GM18511 (cell line): ENCODE data around the gene UBE2M.

ENCODE experiments used
- ATAC-seq: cut with Tn5 transposase; IDR thresholded peaks from one replicate; pipeline ENCODE4 v1.9.1; 2021; ENCODE audit warnings: mild to moderate bottlenecking, moderate library complexity; ENCODE audit not compliant: unreplicated experiment

Gene UBE2M

GRCh38 chr19:58571575-58571947, 13.2 kb upstream of the UBE2M start:
- ATAC-seq = no peak

- no peak for ATAC-seq
Measured at GRCh38 chr19:58570770-58571574, 12.6 kb upstream of the UBE2M start.

GRCh38 chr19:58569943-58570670, 11.7 kb upstream of the UBE2M start:
- ATAC-seq = no peak

DNA sequence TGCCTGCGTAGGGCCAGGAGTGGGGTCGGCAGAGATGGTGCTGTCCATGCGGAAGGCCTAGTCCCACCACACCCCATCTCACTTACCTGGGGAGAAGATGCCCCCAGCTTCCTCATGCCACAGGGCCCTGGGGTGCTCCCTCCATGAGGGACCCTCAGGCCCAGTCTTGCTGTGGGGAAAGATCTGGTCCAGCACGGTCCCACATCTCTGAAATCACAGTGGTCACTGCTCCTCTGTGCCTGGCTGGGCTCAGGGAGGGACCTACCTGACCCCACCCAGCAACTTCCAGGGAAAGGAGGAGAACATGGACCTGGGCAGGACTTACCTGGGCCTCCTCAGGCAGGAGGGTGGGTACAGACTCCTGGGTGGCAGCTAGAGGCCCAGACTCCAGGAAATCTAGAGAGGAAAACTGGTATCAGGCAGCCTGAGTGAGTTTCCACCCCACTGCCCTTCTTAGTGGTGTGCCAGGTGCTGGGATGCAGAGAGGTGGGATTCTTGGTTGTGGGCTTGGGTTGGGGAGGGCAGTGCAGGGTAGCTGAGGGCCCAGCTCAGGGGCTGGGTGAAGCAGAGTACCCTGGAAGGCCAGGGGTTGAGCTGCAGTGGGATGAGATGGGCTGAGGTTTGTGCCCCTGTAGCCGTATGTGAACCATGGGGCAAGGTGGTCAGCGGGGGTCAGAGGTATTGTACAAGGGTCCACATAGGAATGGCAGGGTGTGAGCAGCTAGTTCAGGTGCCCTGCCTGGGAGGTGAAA, 11.0 kb upstream of the UBE2M start:
- ATAC-seq = no peak

GRCh38 chr19:58568453-58569130, 10.2 kb upstream of the UBE2M start:
- no peak for ATAC-seq

GRCh38 chr19:58566989-58567388, 8.6 kb upstream of the UBE2M start:
- ATAC-seq = no peak

DNA sequence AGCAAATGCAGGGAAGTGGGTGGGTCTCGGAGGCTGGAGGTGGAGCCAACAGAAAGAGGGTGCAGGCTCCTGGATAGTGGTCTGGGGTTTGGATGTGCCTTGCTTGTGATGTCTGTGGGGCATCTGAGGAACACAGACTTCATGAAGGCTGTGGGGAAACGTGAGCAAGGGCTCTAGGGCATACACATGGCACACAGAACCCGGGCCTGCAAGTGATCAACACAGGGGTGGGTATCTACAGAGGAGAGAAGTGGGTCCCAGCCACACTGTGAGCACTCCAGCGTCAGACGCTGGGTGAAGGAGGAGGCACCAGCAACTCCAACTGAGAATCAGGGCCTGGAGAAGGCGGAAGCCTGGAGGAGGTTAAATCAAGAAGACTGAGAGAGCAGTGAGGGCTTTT, 5.4 kb upstream of the UBE2M start:
- ATAC-seq = no peak

GRCh38 chr19:58563034-58563573, 4.7 kb upstream of the UBE2M start:
- no peak for ATAC-seq

GRCh38 chr19:58562122-58563033, 4.0 kb upstream of the UBE2M start:
- ATAC-seq = no peak

- ATAC-seq = no peak
Measured at GRCh38 chr19:58561373-58562121, 3.1 kb upstream of the UBE2M start.

DNA sequence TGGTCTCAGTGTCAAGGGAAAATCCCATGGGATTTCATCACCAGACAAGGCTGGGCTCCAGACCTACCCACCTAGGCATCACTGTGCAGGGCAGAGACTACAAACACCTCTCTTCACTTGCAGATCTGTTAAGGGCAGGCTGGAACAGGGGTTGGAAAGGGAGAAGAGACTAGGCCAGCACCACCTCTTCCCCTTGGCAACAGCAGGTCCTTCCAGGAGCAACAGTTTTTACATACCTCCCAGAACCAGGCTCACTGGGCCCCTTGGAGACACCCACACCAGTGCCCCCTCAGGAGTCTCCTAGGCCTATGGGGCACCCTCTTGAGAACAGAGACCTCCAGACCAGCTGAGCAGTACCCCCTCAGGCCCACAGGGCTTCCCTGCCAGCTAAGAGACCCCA, 2.5 kb upstream of the UBE2M start:
- no peak for ATAC-seq

DNA sequence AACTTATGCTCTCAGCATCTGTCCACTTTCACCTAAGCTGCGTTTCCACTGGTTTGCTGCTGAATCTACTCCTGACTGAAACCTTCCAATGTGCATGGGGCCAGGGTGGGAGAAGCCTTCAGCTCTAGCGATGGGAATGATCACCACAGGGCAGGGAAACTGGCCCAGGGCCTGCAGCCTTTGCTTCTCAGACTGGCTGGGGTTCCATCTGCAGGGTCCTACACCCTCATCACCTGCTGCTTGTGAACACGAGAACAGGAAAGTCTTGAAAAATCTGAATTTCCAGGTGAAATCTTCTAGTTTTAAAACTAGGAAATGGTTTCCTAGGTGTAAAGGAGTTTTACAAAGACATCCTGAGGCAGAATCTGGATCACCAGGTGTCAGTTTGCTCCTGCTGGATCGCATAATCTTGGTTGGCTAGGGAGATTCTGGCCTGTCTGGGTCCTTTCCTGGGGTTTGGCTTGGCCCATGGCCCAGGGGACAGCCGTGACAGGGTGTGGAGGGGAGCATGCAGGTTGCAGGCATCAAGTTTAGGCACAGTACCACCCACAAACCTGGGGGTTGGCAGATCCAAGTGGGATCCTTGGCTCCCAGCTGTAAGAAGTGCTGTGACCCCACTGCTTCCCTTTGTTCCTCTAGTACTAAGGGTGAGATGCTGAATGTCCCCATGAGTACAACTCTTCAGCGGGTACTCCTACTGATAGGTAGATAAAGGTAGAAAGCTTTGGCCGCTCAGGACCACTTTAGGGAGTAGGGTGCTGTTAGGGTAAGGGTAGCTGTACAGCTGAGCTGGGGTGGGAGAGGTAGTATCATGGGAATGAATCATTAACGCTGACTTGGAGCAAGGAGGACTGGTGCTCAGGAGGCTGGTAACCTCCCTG, 1.8 kb upstream of the UBE2M start:
- no peak for ATAC-seq

GRCh38 chr19:58559275-58560006, 1.0 kb upstream of the UBE2M start:
- ATAC-seq = peak; percentile 28

DNA sequence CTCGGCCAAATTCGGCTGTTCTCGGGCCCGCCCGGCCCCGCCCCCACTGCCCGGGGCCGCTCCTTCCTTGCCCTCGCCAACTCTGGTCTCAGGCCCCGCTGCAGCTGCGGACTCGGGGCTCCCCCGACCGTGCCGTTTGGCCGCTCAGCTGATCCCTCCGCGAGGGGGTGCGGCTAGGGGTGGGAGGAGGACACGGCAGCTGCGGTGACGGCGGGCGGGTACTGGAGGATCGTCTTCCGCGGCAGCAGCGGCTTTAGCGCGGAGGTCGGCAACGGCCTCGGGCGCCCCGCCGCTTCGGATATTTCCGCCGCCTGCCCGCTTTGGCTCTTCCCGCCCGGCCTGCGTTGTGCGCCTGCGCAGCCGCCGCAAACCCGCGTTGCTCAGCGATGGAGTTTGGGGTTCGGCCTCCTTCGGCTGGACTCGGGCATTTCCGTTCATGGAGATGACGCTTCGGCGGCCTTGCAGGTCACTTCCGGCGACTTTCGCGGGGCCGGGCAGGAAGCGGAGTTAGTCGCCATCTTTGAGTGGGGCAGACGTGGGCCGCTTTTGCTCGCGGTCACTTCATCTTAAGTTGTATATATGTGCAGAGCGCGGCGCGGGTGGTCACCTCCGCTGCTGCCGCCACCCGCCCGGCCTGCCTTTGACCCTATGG, 338 bp upstream of the UBE2M start:
- peak; percentile 54 for ATAC-seq

DNA sequence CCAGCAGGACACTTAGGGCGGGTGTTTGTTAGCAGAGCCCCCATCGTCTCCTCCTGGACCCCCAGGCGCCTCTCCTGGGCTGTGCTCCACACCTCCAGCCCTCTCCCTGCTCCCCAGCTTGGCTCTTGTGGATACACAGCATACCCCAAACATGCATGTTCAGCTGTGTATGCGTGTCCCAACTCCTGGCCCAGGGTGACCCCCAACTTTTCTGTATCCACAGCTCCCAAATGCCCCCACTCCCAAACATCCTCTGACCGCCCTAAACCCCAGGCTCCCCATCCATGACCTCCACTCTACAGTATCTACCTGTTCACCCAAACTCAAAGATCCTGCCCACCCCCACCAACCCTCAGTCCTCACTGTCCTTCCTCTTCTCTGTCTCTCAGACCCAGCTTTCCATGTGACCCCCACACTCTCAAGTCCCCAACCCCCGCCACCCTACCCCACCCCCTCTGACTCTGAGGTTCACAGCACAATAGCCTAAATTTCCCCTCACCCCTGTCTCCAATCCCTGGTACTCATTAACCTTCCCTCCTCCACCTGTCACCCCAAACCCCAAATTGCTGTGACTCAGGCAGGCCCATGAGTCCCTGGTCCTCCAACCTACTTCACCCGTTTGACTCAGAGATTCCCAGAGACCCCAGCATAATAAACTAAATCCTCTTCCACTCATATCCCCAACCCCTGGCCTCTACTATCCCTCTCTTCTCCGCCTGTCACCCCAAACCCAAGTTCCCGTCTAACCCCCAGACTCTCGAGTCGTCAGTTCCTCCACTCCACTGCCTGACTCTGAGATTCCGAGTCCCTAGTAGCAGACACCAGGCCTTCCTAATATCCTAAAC, 968 bp downstream of the UBE2M start:
- no peak for ATAC-seq

DNA sequence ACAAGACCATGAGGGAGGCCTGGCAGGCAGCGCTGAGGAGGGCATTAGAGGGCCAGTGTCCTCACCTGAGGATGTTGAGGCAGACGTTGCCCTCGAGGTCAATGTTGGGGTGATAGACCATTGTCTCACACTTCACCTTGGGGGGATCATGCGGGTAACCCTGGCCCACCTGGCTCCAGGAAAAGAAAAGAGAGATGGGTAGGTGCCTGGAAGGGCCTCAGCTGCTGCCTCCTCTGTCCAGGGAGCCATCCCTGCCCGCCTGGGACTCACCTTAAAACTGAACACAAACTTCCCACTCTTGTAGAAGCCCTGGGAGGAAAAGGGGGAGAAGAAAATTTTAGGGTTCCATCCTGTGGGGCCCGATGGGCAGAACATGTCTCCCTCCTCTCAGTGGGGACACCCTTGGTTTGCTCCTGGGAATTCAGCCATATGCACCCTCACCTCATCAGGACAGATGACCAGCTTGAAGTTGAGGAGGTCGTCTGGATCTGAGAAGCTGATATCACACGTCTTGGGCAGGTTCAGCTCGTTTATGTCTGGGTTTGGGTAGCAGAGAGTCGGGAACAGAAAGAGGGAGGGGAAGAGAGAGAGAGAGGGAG, 1.7 kb downstream of the UBE2M start:
- ATAC-seq = no peak
